Brain pericyte (primary cell): ENCODE measurements around the gene ARGLU1.

Source experiments
- DNase-seq: peaks from one replicate; pipeline ENCODE4 v3.0.0-alpha.2; 2012; ENCODE audit warnings: low read depth, low spot score

The ARGLU1 gene

DNA sequence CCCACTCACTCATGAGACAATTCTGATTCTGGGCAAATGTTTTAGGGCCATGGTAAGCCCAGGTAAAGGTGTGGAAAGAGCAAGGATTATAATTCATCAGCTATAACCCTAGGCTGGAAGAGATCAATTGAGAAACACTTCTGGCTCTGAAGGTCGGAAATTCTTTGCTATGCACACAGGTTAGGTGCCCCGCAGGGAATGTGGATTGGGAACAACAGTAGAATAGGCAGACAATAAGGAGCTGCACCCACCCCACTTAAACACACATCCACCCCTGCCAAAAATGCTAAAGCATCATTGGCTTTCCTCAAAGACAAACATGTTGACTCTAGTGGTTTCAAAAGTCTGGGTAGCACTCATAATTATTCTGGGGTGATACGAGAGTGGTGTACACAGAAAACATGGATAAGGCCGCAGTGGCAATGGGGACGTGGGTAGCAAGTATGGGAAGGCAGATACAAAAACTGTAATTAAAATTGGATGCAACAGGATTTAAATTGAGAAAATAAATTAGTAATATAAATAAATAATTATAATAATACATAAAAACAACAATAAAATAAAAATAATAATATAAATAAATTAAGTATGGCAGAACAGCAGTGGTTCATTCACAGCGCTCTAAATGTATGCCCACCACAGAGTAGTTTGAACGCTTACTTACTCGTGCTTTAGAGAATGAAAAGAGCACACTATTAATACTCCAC is 41.0 kb downstream of the ARGLU1 start:
- DNase-seq: no peak

- no peak for DNase-seq
Measured at GRCh38 chr13:106525865-106526264, 42.1 kb downstream of the ARGLU1 start.

DNA sequence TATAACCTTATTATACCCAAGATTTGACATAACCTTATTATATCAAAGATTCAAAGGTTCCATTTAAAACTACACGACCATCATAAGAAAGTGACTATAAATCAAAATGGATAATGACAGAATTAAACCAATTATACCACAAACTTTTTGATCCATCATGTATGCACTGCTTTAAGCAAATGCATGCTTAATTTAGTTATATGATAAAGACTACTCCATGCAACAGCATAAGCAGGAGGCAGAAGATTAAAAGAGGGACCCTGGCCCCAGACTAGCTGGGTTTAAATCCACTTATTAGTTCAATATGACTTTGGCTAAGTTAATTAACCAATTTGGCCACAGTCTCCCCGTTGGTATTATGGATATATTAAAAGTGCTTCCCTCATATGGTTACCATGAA is 43.8 kb downstream of the ARGLU1 start:
- DNase-seq: no peak

GRCh38 chr13:106523576-106523975 is 44.4 kb downstream of the ARGLU1 start:
- no peak for DNase-seq

GRCh38 chr13:106522898-106523525 is 44.9 kb downstream of the ARGLU1 start:
- no peak for DNase-seq

DNA sequence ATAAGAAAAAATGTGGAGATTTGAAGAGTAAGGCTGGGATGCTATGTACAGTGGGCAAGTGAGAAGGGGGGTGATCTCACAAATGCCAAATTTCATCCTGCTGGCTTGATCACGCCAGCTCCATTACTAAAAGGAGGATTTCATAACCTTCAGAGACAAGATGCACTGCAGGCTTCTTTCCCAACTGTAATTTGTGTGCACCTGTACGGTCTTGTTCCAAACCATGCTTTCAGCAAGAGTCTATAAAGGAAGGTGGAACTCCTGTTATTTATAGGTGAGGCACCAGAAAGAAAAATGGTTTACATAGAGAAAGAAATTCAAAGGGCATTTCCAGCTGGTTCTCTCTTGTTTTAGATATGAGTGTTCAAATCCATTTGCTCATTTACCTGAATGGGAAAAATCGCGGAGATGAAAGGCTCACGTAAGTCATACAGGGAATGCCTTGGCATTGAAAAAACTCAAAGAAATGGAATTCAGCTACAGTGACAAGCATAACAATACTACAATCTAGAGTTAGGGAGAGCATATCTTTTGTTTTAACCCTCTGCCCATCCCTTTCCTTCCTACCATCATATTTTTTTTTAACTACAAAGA is 45.7 kb downstream of the ARGLU1 start:
- DNase-seq: no peak

- DNase-seq: no peak
Measured at GRCh38 chr13:106521095-106521799, 46.7 kb downstream of the ARGLU1 start.

DNA sequence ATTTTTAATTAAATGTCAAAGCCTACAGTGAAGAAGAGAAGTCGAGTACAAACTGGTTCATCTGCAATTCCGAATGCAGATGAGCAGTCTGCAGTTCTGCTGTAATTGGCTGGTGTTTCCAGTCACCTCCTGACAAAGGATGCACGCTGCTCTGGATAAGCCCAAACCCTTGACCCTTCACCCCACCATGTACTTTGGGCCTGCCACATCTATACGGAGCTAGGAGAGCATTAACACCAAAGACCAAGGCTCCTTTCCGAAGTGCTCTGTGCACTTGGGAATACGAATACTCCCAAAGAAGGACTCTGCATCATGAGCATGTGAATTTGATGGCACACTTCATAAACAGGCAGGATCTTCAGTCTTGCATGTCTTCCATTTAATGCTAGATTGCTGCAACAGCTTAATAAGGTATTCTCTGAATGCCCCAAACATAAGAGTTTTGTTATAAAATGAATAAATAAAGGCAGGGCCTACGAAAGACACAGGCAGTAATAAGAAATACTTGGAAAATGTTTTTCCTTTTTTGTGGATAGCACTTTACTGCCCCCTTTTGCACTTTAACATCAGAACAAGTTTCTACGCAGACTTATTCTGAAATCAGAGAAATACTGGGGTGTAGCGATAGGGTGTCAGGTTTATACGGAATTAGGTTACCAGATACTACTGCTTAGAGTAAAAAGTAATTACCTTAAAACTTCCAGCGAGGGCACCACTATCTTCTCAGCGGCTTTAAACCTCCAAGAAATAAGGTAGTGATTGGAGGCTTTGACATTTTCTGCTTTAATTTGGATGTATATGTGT is 47.5 kb downstream of the ARGLU1 start:
- peak; percentile 11 for DNase-seq

DNA sequence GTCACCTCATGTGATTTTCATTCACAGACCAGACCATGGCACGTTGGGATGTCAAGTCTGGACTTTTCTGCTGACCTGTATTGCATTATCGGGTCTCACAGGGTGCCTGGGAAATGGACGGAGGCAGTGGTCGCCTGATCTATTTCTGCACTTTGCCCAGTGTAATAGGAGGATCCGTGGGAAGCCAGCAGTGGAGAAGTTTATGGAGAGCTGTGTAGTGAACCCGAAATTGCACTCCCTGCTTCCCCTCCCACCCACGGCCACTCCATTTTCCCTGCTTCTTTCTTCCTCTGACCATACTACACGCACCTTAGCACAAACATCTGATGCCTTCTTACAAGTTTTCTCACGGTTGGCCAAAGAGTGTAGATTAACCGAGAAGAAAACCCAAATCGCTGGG is 49.4 kb downstream of the ARGLU1 start:
- DNase-seq: no peak

DNA sequence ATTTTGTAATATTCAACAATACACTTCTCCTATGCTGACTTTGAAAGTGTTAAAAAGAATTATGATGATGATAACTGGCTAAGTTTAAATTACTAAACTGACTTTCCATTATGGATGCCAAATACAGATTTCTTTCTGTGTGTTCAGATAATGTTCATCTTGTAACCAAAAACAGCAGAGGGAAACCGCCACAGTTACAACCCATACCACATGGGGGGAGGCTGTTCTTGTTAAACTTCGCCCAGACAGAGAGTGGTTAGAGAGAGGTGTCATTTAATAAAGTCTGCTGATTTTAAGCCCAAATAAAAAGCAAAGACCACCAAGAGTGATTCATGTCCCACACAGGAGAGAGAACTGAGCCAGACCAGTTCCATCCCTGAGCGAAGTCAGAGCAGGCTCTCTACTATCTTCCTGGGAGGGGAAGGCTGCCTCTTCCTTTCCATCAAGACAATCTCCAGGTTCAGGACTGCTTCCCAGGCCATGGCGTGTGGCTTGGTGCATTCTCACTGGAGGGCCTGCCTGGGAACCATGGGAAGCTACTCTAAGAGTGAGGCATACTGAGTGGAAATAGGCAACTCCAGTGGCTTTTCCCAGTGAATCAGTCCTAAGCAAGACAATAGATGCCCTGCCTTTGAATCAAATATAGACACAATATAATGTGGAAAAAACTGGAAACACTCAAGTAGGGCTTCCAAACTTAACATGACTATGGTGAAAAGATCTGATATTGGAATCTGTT is 50.7 kb downstream of the ARGLU1 start:
- DNase-seq: no peak

GRCh38 chr13:106515635-106516254 is 52.2 kb downstream of the ARGLU1 start:
- no peak for DNase-seq

GRCh38 chr13:106514928-106515634 is 52.9 kb downstream of the ARGLU1 start:
- no peak for DNase-seq

DNA sequence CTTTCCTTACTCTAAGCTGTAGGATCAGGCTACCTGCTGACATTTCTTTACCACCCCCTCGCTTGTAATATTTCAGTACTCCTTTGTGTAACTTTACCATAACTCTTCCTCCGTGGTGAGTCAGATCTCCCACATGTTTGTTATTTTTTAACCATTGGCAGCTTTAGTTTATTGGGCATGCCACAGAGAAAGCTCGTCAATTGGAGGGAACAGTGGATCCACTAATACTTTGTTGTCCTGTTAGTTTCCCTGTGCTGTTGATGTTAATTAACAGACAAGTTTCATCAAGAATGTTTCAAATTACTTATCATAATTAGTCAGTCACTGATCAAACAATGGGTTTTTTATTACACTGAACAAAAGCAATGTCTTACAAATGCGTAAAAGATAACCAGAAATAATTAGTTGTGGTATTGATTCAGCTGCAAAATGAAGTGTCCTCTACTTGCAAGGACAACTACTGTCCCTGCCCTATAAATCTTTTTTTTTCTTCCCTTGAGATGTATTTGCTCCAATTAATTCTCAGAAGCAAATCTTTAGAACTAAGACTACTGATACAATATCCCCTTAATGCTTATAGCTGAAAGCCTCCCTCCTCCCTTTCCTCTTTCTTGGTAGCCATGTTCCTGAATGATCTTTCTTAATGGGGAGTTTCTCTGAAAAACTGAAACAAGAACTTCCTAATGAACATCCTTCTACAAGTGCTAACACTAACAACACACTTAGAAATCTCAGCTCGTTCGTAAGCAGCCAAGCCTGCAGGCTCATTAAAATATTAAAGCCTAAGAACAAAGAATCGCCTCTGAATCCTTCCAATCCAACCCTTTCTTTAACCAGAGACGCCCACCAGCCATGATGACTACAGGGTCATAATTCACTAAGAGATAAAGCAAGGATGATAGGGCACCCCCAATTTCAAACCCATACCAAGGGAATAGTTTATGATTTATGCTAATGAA is 54.6 kb downstream of the ARGLU1 start:
- no peak for DNase-seq

DNA sequence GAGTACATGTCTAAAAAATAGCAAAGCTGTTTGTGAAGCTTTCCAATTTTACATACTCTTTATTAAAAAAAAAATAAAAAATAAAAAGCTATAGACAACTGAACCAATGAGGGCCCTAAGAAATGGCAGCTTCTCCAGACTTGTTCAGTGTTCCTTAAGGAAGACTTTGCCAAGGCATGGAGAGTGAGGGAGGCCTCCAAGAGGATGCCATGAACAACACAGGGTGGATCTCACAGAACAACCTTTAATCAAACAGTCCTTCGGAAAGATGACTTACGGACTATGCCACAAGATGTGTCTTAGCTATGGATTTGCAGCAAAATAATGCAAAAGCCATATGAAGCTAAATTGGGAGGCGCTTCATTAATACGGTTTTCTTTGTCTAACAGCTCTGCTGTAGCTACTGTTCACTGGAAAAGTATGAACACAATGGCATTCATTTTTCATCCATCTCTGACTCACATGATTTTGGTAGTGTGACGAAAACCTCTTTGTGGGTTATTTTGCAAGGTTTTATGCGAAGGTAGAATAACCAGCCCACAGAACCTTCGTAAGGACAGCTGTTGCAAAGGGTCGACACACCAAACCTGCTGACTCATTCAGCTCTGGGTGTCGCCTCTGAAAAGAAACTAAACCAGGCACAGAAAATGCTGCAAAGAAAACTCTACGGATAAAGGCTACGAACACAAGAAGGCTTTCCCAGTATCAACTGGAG is 60.2 kb downstream of the ARGLU1 start:
- peak; percentile 18 for DNase-seq

GRCh38 chr13:106506286-106506685 is 61.7 kb downstream of the ARGLU1 start:
- DNase-seq: no peak

DNA sequence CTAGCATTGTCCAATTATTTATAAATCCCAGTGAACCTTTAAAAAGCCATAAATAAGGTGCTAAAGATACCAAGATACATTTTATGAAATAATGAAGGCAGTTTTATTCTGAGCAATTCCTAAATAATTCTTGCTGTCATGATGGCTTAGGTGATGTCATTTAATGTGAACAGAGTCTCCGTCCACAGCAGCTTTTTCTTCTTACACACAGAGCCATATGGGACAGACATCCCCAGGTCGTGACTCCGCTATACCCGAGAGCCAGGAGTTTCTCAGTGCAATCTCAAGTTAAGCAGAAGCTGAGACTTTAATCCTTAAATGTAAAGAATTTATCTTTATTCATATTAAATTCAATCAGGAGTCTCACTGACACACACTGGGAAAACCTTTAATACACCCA is 62.2 kb downstream of the ARGLU1 start:
- DNase-seq: no peak

DNA sequence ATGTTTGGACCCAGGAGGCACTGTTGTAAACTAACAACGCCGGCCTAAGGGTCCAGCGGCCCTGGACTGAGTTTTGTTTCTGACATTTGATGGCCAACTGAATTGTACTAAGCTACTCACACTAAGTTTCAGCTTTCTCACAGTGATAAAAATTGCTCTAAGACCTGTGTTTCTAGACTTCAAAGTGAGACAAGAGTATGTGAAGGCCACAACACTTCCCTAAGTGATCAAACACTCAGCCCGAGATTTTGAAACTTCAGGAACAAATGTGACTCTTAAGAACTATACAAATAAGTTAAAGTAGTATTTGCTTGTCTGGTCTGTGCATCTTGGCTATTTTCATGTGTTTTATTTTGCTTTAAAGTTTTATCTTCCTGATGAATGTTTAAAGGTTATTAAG is 62.6 kb downstream of the ARGLU1 start:
- no peak for DNase-seq
